ENCODE measurements around the gene PTPN9.
A peak's percentile ranks its signal among the peaks of the same experiment; 100 is the strongest.
"Not testable (repeated sequence)": the region's sequence is repeated elsewhere in the genome, so short reads cannot be mapped to it uniquely, and the experiment has no call there.

The PTPN9 gene

DNA sequence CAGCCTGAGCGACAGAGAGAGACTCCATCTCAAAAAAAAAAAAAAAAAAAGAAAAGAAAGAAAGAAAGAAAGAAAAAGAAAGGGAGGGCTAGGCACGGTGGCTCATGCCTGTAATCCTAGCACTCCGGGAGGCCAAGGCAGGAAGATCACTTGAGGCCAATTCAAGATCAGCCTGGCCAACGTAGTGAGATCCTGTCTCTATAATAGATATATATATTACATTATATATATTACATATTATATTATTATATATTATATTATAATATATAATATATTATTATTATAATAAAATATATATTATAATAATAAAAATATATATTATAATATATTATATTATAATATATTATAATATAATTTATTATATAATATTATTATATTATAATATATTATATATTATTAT, 48.9 kb downstream of the PTPN9 start:
- Histone ChIP-seq H3K4me3 (replicated peaks; ENCODE audit: low read depth, low read length) (no peak overlapping the region), H3K36me3 (ENCODE audit: control insufficient read depth, insufficient read depth, low read length) (peaks cover 2% of the 10 kb centered on the region), H3K27me3 (replicated peaks; ENCODE audit: control insufficient read depth, insufficient read depth, low read length) (no peaks in the 10 kb centered on the region)
- no peak for DNase-seq (ENCODE audit: extremely low read depth, insufficient read length)
- TF ChIP-seq, protein P1, sequence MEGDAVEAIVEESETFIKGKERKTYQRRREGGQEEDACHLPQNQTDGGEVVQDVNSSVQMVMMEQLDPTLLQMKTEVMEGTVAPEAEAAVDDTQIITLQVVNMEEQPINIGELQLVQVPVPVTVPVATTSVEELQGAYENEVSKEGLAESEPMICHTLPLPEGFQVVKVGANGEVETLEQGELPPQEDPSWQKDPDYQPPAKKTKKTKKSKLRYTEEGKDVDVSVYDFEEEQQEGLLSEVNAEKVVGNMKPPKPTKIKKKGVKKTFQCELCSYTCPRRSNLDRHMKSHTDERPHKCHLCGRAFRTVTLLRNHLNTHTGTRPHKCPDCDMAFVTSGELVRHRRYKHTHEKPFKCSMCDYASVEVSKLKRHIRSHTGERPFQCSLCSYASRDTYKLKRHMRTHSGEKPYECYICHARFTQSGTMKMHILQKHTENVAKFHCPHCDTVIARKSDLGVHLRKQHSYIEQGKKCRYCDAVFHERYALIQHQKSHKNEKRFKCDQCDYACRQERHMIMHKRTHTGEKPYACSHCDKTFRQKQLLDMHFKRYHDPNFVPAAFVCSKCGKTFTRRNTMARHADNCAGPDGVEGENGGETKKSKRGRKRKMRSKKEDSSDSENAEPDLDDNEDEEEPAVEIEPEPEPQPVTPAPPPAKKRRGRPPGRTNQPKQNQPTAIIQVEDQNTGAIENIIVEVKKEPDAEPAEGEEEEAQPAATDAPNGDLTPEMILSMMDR (IDR thresholded peaks at IDR 0.05; ENCODE audit: insufficient read depth, low read length, poor library complexity, severe bottlenecking), result no peak

DNA sequence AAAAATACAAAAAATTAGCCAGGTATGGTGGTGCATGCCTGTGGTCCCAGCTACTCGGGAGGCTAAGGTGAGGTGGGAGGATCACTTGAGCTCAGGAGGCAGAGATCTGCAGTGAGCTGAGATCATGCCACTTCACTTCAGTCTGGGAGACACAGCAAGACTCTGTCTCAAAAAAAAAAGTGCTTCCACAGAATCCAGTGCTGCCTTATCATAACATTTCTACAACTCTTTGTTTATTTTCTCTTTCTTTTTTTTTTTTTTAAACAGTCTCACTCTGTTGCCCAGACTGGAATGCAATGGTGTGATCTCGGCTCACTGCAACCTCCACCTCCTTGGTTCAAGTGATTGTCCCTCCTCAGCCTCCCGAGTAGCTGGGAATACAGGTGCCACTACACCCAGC, 53.4 kb downstream of the PTPN9 start:
- H3K36me3 ChIP-seq (ENCODE audit: control insufficient read depth, insufficient read depth, low read length), result peaks cover 13% of the 10 kb centered on the region
- not testable (repeated sequence) for H3K27me3 ChIP-seq (replicated peaks; ENCODE audit: control insufficient read depth, insufficient read depth, low read length); H3K4me3 ChIP-seq (replicated peaks; ENCODE audit: low read depth, low read length); DNase-seq (ENCODE audit: extremely low read depth, insufficient read length)

DNA sequence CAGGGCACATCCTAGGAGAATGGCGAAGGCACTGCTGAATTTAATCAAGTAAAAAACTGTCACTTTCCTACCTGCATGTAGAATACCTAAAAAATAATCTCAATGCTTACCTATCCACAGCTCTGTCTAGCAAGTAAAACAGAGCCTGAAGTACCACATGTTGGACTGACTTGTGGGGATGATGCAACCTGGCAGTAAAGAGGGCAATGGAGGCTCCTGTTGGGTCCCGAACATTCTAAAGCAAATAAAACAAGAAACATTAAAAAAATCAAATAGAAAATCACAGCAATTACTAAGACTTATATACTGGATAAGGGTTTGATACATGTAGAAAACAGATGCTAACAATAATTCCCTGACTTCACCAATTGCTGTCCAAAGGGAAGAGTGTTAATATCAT, 56.1 kb downstream of the PTPN9 start:
- peaks cover 15% of the 10 kb centered on the region for H3K36me3 ChIP-seq (ENCODE audit: control insufficient read depth, insufficient read depth, low read length)
- TF ChIP-seq, protein P1 (IDR thresholded peaks at IDR 0.05; ENCODE audit: insufficient read depth, low read length, poor library complexity, severe bottlenecking), result no peak
- no peak for DNase-seq (ENCODE audit: extremely low read depth, insufficient read length)
- no peak overlapping the region for H3K4me3 ChIP-seq (replicated peaks; ENCODE audit: low read depth, low read length)
- no peaks in the 10 kb centered on the region for H3K27me3 ChIP-seq (replicated peaks; ENCODE audit: control insufficient read depth, insufficient read depth, low read length)

DNA sequence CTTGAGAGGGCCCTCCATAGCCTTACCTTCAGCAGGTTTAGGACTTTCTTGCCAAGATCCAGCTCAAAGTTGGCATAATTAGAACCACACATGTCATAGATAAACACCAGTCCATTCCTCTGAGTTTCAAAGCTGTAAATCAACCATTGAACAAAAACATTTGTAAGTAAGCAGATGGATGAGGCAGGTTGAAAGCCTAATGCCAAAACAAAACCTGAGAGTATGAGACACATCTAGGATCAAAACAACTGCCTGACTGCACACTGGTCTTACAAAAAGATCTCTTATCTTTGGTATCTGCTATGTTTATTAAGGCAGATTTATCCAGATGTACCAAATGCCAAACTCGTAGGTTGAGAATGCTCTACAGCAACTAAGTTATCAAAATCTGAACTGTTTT, 61.9 kb downstream of the PTPN9 start:
- Histone ChIP-seq H3K27me3 (replicated peaks; ENCODE audit: control insufficient read depth, insufficient read depth, low read length) (no peaks in the 10 kb centered on the region), H3K4me3 (replicated peaks; ENCODE audit: low read depth, low read length) (no peak overlapping the region), H3K36me3 (ENCODE audit: control insufficient read depth, insufficient read depth, low read length) (peaks cover 12% of the 10 kb centered on the region)
- TF ChIP-seq, protein P1 (IDR thresholded peaks at IDR 0.05; ENCODE audit: insufficient read depth, low read length, poor library complexity, severe bottlenecking), result no peak
- DNase-seq (ENCODE audit: extremely low read depth, insufficient read length), result no peak

DNA sequence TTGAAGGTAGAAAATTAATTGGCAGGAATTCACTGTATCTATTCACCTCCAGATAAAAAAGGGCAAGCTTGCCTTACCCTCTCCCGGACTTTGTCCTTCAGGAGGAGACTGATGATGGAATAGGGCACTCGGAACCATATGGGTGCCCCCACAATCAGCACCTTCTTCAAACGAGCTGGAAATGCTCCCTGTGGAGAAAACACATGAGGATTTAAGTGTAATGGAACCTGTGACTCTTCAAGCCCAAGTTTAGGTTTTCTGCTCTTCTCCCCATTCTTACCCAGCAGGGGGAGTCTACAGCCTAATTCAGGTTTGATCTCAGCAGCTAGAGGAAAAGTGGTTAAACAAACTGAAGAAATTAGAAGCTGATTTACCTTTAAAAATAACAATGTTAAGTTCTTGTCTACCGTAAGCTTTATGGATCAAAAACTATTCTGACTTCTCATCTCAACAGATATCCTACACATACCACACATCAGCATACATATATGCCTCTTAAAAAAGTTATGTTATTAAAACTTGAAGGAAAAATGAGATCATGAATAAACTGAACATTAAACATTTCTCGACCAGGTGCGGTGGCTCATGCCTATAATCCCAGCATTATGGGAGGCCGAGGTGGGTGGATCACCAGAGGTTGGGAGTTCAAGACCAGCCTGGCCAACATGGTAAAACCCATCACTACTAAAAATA, 70.1 kb downstream of the PTPN9 start:
- Histone ChIP-seq H3K27me3 (replicated peaks; ENCODE audit: control insufficient read depth, insufficient read depth, low read length) (no peaks in the 10 kb centered on the region), H3K36me3 (ENCODE audit: control insufficient read depth, insufficient read depth, low read length) (peaks cover 9% of the 10 kb centered on the region)
- peak; percentile 9 for DNase-seq (ENCODE audit: extremely low read depth, insufficient read length)

DNA sequence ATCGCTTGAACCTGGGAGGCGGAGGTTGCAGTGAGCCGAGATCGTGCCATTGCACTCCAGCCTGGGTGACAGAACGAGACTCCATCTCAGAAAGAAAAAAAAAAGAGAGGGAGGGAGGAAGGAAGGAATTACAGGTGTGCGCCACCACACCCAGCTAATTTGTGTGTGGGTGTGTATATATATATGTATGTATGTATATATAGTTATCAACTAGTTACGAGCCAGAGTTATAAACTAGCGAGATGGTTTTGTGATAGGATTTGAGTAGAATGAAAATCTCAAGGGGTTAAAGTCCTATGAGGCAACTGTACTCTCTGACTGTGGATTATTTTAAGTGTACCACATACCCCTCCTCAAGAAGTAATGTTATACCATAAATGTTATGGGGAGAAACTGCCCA, 76.8 kb downstream of the PTPN9 start:
- peaks cover 13% of the 10 kb centered on the region for H3K36me3 ChIP-seq (ENCODE audit: control insufficient read depth, insufficient read depth, low read length)
- DNase-seq (ENCODE audit: extremely low read depth, insufficient read length), result no peak
- H3K4me3 ChIP-seq (replicated peaks; ENCODE audit: low read depth, low read length), result no peak overlapping the region
- H3K27me3 ChIP-seq (replicated peaks; ENCODE audit: control insufficient read depth, insufficient read depth, low read length), result no peaks in the 10 kb centered on the region
- TF ChIP-seq, protein P1 (IDR thresholded peaks at IDR 0.05; ENCODE audit: insufficient read depth, low read length, poor library complexity, severe bottlenecking), result no peak

More for the DNA sequence above, 70.1 kb downstream of the PTPN9 start:
- TF ChIP-seq, protein P1 (IDR thresholded peaks at IDR 0.05; ENCODE audit: insufficient read depth, low read length, poor library complexity, severe bottlenecking), result peak; percentile 59
- H3K4me3 ChIP-seq (replicated peaks; ENCODE audit: low read depth, low read length), result no peak overlapping the region
